GM19023 (cell line): ENCODE measurements around the gene PRKAR1B.

Source experiments
- ATAC-seq: cut with Tn5 transposase; IDR thresholded peaks from one replicate; pipeline ENCODE4 v1.9.1; 2021; ENCODE audit warnings: mild to moderate bottlenecking, moderate library complexity; ENCODE audit not compliant: unreplicated experiment

Gene PRKAR1B

GRCh38 chr7:501526-501925, 225.6 kb downstream of the PRKAR1B start:
- no peak for ATAC-seq

- no peak for ATAC-seq
These were observed 226.3 kb downstream of the PRKAR1B start for GRCh38 chr7:500521-501420.

- no peak for ATAC-seq
These were observed 227.1 kb downstream of the PRKAR1B start for GRCh38 chr7:499853-500485.
